Upper lobe of right lung (tissue), 1 donor: ENCODE data around the gene HOXC10. TPM values are rescaled to one million over a fixed set of nuclear protein-coding genes. Genes with fewer than 3 reads are reported as not detected.

Experiments
- ATAC-seq: fragments of 200-7000 bp; cut with Tn5 transposase; one replicate; pipeline ENCODE4 v1.9.1; 2020; ENCODE audit warnings: mild to moderate bottlenecking, moderate library complexity
- DNase-seq: peaks from one replicate; pipeline ENCODE4 v3.0.0-alpha.2; 2020
- H3K27ac ChIP-seq: fragments of 200-600 bp; one replicate; pipeline ENCODE4 v1.8.0; 2022
- H3K27me3 ChIP-seq: fragments of 200-600 bp; one replicate; pipeline ENCODE4 v1.8.0; 2022; ENCODE audit warnings: mild to moderate bottlenecking
- H3K36me3 ChIP-seq: fragments of 200-600 bp; one replicate; pipeline ENCODE4 v1.8.0; 2022
- H3K4me1 ChIP-seq: fragments of 200-600 bp; one replicate; pipeline ENCODE4 v1.8.0; 2022
- H3K4me3 ChIP-seq: fragments of 200-600 bp; one replicate; pipeline ENCODE4 v1.8.0; 2022; ENCODE audit warnings: mild to moderate bottlenecking
- H3K9me3 ChIP-seq: fragments of 200-600 bp; one replicate; pipeline ENCODE4 v1.8.0; 2022
- CTCF ChIP-seq: fragments of 200-600 bp; IDR thresholded peaks from one replicate; pipeline ENCODE4 v1.8.0; 2022; ENCODE audit warnings: antibody characterized with exemption
- intact Hi-C: fragments of 100-400 bp; cut with DNase I; formaldehyde crosslinking; loops from one replicate; pipeline ENCODE4 v1.11.0; 2022
- total RNA-seq: library from RNA; stranded (reverse); fragmentation: NEBNext Ultra II Directional; extraction: Animal tissue kit (Norgen Biotek cat#: 25700); gene quantifications from one replicate; pipeline ENCODE4 v1.2.1, GENCODE V29; 2021
- donor health status: DM: no; HTN: yes; CAD: no; lungs with severe emphysema.

The HOXC10 gene
- total RNA-seq, 1 donor from 2014 or later: not detected

GRCh38 chr12:53956251-53956887, 28.6 kb upstream of the HOXC10 start:
- H3K4me1 ChIP-seq: no peaks in the 10 kb centered on the region
- H3K27ac ChIP-seq: no peak overlapping the region
- TF ChIP-seq CTCF: no peak
- no peak overlapping the region for H3K4me3 ChIP-seq
- H3K9me3 ChIP-seq: no peaks in the 10 kb centered on the region
- H3K36me3 ChIP-seq: no peaks in the 10 kb centered on the region
- ATAC-seq: no peak
- intact Hi-C loops: no loop called here
- peaks cover 100% of the 10 kb centered on the region for H3K27me3 ChIP-seq
- no peak for DNase-seq

DNA sequence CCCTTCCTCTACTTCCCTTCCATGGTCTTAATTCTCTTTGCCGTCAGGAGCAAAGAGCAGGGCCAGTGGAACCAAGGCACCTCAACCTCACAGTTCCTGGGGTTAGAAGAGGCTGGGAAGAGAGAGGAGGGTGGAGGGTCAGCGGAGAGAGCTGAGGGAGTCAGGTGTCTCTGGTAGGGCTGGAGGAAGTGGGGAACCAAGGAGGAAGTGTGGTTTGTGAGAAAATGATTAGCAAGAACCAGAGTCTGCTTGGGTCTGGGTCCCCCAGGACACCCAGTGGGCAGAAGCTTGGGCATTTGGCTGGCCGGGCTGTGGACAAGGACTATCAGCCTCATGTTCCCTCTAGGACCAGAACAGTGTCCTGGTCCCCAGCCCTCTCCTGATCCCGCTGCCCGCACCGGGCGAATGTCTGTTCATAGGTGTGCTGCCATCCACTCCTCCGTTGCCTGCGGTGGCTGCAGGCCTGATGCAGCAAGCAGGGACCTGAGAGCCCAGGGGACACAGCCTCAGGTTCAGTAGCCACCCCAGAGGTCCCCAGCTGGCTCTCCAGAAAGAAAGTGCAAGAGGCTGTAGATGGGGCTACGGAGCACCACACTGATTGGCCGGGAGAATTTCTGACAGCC, 27.9 kb upstream of the HOXC10 start:
- H3K9me3 ChIP-seq: no peaks in the 10 kb centered on the region
- ATAC-seq (no peak), DNase-seq (no peak)
- TF ChIP-seq CTCF: no peak
- H3K27me3 ChIP-seq: peaks cover 100% of the 10 kb centered on the region
- H3K27ac ChIP-seq: no peak overlapping the region
- H3K36me3 ChIP-seq: no peaks in the 10 kb centered on the region
- intact Hi-C loops: no loop called here
- no peaks in the 10 kb centered on the region for H3K4me1 ChIP-seq
- no peak overlapping the region for H3K4me3 ChIP-seq

DNA sequence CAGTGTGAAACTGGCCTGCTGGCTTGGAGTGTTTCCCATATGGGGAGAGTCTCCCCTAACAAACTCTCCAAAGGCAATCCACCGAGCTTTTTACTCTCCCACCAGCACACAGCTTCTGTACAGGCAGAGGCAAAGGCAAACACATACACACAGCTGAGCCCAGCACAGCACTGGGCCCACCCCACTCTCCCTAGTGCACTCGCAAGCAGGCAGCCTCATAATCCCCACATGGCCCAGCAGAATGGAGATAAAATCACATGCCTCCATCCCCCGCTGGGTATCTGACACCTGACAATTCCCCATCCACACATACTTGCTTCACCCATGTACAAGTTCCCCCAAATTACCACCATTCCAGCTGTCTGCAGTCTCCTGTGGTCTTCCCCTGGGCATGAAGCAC, 26.8 kb upstream of the HOXC10 start:
- ATAC-seq: no peak
- Histone ChIP-seq H3K27me3 (peaks cover 100% of the 10 kb centered on the region), H3K9me3 (no peaks in the 10 kb centered on the region), H3K4me1 (no peaks in the 10 kb centered on the region), H3K4me3 (no peak overlapping the region), H3K36me3 (no peaks in the 10 kb centered on the region), H3K27ac (no peak overlapping the region)
- no peak for DNase-seq
- intact Hi-C loops: no loop called here
- no peak for TF ChIP-seq CTCF

GRCh38 chr12:53959314-53959713, 25.6 kb upstream of the HOXC10 start:
- H3K4me3 ChIP-seq: no peak overlapping the region
- no peak for TF ChIP-seq CTCF
- H3K4me1 ChIP-seq: no peaks in the 10 kb centered on the region
- ATAC-seq (no peak), DNase-seq (no peak)
- intact Hi-C loops: no loop called here
- H3K9me3 ChIP-seq: no peaks in the 10 kb centered on the region
- H3K27me3 ChIP-seq: peaks cover 100% of the 10 kb centered on the region
- no peaks in the 10 kb centered on the region for H3K36me3 ChIP-seq
- no peak overlapping the region for H3K27ac ChIP-seq

DNA sequence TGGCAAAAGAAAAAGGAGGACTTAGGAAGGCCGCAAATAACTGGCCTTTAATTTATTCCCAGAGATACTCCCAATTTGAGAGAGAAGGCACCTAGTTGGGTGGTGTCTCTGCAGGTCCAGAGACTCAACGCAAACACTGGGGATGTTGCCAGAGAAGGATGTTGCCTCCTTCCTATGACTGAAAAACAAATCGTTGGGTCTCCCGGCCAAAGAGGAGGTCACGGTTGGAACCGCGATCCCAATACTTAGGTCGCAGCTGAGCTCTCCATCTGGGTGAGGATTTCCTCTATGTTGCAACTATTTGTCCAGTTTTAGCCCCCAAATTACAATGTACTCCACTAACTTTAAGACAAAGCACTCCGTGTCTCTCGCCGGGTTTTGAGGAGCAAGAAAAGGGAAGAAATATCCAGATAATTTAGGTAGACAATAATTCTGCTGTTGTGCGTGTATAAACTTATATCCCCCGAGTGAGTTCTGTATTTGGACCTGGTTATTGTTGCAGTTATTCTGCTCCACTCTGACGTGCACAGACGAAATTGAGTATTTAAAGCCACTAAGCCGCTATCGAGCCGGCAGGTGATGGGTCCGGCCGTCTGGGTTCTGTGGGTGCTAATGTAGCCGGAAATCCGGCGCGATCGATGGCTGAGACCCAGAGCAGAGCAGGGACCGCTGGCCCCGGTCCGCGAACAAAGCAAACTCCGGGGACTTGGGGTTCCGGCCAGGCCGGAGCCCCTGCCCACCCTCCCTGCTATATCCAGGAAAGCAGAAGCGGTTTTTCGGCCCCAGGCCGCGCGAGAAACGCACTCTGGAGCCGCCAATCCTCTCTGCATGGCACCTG, 24.5 kb upstream of the HOXC10 start:
- TF ChIP-seq CTCF: no peak
- no peaks in the 10 kb centered on the region for H3K4me1 ChIP-seq
- no peak overlapping the region for H3K4me3 ChIP-seq
- no peak for ATAC-seq
- DNase-seq: no peak
- no peak overlapping the region for H3K27ac ChIP-seq
- no peaks in the 10 kb centered on the region for H3K9me3 ChIP-seq
- H3K27me3 ChIP-seq: peaks cover 100% of the 10 kb centered on the region
- no peaks in the 10 kb centered on the region for H3K36me3 ChIP-seq
- intact Hi-C loops: no loop called here
